CD4-positive, alpha-beta T cell (primary cell): ENCODE data around the gene TET2. TPM values are rescaled to one million over a fixed set of nuclear protein-coding genes. Genes with fewer than 3 reads are reported as not detected.

Experiments
- ATAC-seq: fragments of 200-7000 bp; cut with Tn5 transposase; one replicate; pipeline ENCODE4 v1.10.0; 2022; ENCODE audit warnings: mild to moderate bottlenecking; ENCODE audit not compliant: poor library complexity
- CTCF ChIA-PET: fragments of 350-600 bp; sonication (Branson Sonifier 250); formaldehyde crosslinking; loops from one replicate; lab custom pipeline; 2021; ENCODE audit warnings: antibody characterized with exemption, inconsistent platforms; lab: Charles Lee
- POLR2A ChIA-PET: fragments of 350-600 bp; sonication (Branson Sonifier 250); formaldehyde crosslinking; loops from one replicate; lab custom pipeline; 2021; ENCODE audit warnings: antibody characterized with exemption, inconsistent platforms; lab: Charles Lee
- DNase-seq, 14 experiments: peaks; one replicate each; pipeline ENCODE4 v3.0.0-alpha.2; 2013 to 2020; ENCODE audit warnings: mixed read lengths in 2 of 14
- H3K27ac ChIP-seq, 2 donors: one replicate each; pipeline versions ENCODE4 v1.5.1 to v1.7.0; 2013; ENCODE audit warnings: low read length in 2 of 2, low read depth in 1 of 2, mild to moderate bottlenecking in 1 of 2
- H3K27me3 ChIP-seq, 2 experiments: 1 replicate in 1 of 2; 2 replicates in 1 of 2; pipeline versions ENCODE4 v1.6.1 to v1.7.0; 2013; ENCODE audit warnings: low read length in 2 of 2, control low read depth in 1 of 2, mild to moderate bottlenecking in 1 of 2, moderate library complexity in 1 of 2; ENCODE audit not compliant: insufficient read depth in 2 of 2, control insufficient read depth in 1 of 2
- H3K36me3 ChIP-seq: one replicate; pipeline ENCODE4 v1.6.1; 2013; ENCODE audit warnings: low read length, control low read depth; ENCODE audit not compliant: insufficient read depth
- H3K4me1 ChIP-seq: one replicate; pipeline ENCODE4 v1.6.1; 2013; ENCODE audit warnings: low read length, control low read depth; ENCODE audit not compliant: insufficient read depth
- H3K4me3 ChIP-seq: one replicate; pipeline ENCODE4 v1.5.1; 2013; ENCODE audit warnings: mild to moderate bottlenecking, low read length, moderate library complexity
- H3K9me3 ChIP-seq, 2 experiments: 1 replicate in 1 of 2; 2 replicates in 1 of 2; pipeline versions ENCODE4 v1.6.1 to v1.7.0; 2013; ENCODE audit warnings: low read length in 2 of 2, mild to moderate bottlenecking in 2 of 2, control low read depth in 1 of 2, moderate library complexity in 1 of 2; ENCODE audit not compliant: control insufficient read depth in 1 of 2, insufficient read depth in 1 of 2
- H3K27ac Mint-ChIP-seq: one replicate; pipeline ENCODE4 v1.8.0; 2020; ENCODE audit warnings: mixed read lengths
- H3K27me3 Mint-ChIP-seq: one replicate; pipeline ENCODE4 v1.8.0; 2021; ENCODE audit warnings: mixed read lengths
- H3K36me3 Mint-ChIP-seq: one replicate; pipeline ENCODE4 v1.8.0; 2021; ENCODE audit warnings: low read depth, mixed read lengths
- H3K4me1 Mint-ChIP-seq: one replicate; pipeline ENCODE4 v1.8.0; 2021; ENCODE audit warnings: low read depth, mixed read lengths
- H3K4me3 Mint-ChIP-seq: one replicate; pipeline ENCODE4 v1.8.0; 2020; ENCODE audit warnings: mild to moderate bottlenecking, mixed read lengths
- H3K9me3 Mint-ChIP-seq: one replicate; pipeline ENCODE4 v1.8.0; 2020; ENCODE audit warnings: mixed read lengths
- CTCF ChIP-seq: fragments of 200-600 bp; IDR thresholded peaks from one replicate; pipeline ENCODE4 v1.8.0; 2022; ENCODE audit warnings: antibody characterized with exemption, mild to moderate bottlenecking
- intact Hi-C, 2 experiments: fragments of 100-400 bp; cut with DNase I in 1 of 2; cut with micrococcal nuclease in 1 of 2; formaldehyde crosslinking; loops; one replicate each; pipeline versions ENCODE4 v1.15.1 to v1.9.0; 2023 to 2025; cut with DNase I, micrococcal nuclease
- total RNA-seq, 174 experiments: library from RNA in 2 of 174; stranded (reverse) in 2 of 174; gene quantifications; one replicate each; pipeline ENCODE4 v1.2.3 and lab custom pipeline; 2021 to 2026

Gene TET2
- total RNA-seq, 2 experiments from 2014 or later, result 31.0 to 32.0 TPM

GRCh38 chr4:105137121-105137875 lies 9.4 kb upstream of the TET2 start:
- ChIA-PET CTCF (no interaction called here), POLR2A (no interaction called here)
- ATAC-seq (no peak), DNase-seq (peak in 2 of 14 experiments; percentile 38 to 55)
- no peaks in the 10 kb centered on the region for H3K4me1 ChIP-seq
- no peak overlapping the region for H3K27ac ChIP-seq
- no peaks in the 10 kb centered on the region for H3K36me3 ChIP-seq
- H3K9me3 ChIP-seq, result no peaks in the 10 kb centered on the region
- no peaks in the 10 kb centered on the region for H3K4me1 Mint-ChIP-seq
- no peaks in the 10 kb centered on the region for H3K36me3 Mint-ChIP-seq
- no peak overlapping the region for H3K4me3 Mint-ChIP-seq
- H3K27me3 ChIP-seq, result peaks cover 0 to 3% of the 10 kb centered on the region in 2 experiments
- no peak overlapping the region for H3K4me3 ChIP-seq
- no peak overlapping the region for H3K27ac Mint-ChIP-seq
- H3K27me3 Mint-ChIP-seq, result no peaks in the 10 kb centered on the region
- TF ChIP-seq CTCF, result no peak
- no peaks in the 10 kb centered on the region for H3K9me3 Mint-ChIP-seq
- intact Hi-C loops, result no loop called here

- no peaks in the 10 kb centered on the region for H3K4me1 Mint-ChIP-seq
- H3K36me3 Mint-ChIP-seq, result no peaks in the 10 kb centered on the region
- H3K9me3 Mint-ChIP-seq, result no peaks in the 10 kb centered on the region
- DNase-seq (no peak), ATAC-seq (no peak)
- ChIA-PET POLR2A (interaction anchor here (2.0 kb wide), 1 partner anchor 335 kb away, joined by 11 read pairs; the partner anchor contains the start of gene PPA2), CTCF (no interaction called here)
- H3K27me3 ChIP-seq, result peaks cover 0 to 3% of the 10 kb centered on the region in 2 experiments
- H3K4me1 ChIP-seq, result no peaks in the 10 kb centered on the region
- no peak overlapping the region for H3K27ac ChIP-seq
- H3K36me3 ChIP-seq, result no peaks in the 10 kb centered on the region
- TF ChIP-seq CTCF, result no peak
- no peak overlapping the region for H3K27ac Mint-ChIP-seq
- intact Hi-C loops, result loop anchor here (2.0 to 10.0 kb wide), 3 partner anchors 493 to 575 kb away; no protein-coding TSS in a partner anchor
- H3K4me3 Mint-ChIP-seq, result no peak overlapping the region
- no peaks in the 10 kb centered on the region for H3K9me3 ChIP-seq
- H3K27me3 Mint-ChIP-seq, result no peaks in the 10 kb centered on the region
- H3K4me3 ChIP-seq, result no peak overlapping the region
These were observed 7.0 kb upstream of the TET2 start for GRCh38 chr4:105139646-105140045.

- no peaks in the 10 kb centered on the region for H3K27me3 Mint-ChIP-seq
- no peaks in the 10 kb centered on the region for H3K9me3 Mint-ChIP-seq
- Histone ChIP-seq H3K27ac (no peak overlapping the region), H3K4me1 (peaks cover 5% of the 10 kb centered on the region), H3K36me3 (no peaks in the 10 kb centered on the region), H3K4me3 (no peak overlapping the region), H3K9me3 (no peaks in the 10 kb centered on the region), H3K27me3 (peaks cover 0 to 3% of the 10 kb centered on the region in 2 experiments)
- no peak overlapping the region for H3K27ac Mint-ChIP-seq
- peaks cover 4% of the 10 kb centered on the region for H3K36me3 Mint-ChIP-seq
- intact Hi-C loops, result loop anchor here (1.0 to 10.0 kb wide), 5 partner anchors 330 to 574 kb away; no protein-coding TSS in a partner anchor
- ChIA-PET CTCF (interaction anchor here (0.8 to 2.0 kb wide), 5 partner anchors 10 to 333 kb away, joined by 3 to 14 read pairs (median 4); partner anchors contain the start of gene PPA2), POLR2A (interaction anchor here (1.0 to 2.0 kb wide), 3 partner anchors 329 to 333 kb away, joined by 5 to 11 read pairs (median 5); partner anchors contain the start of gene PPA2)
- ATAC-seq, result peak; percentile 52
- peaks cover 7% of the 10 kb centered on the region for H3K4me1 Mint-ChIP-seq
- no peak overlapping the region for H3K4me3 Mint-ChIP-seq
- TF ChIP-seq CTCF, result peak; percentile 78
- DNase-seq, result peak in 9 of 14 experiments; percentile 17 to 79 (median 37)
These were observed 5.8 kb upstream of the TET2 start for GRCh38 chr4:105140684-105141490.
